Measurements from ENCODE around the gene AGMO. TPM values are rescaled to one million over a fixed set of nuclear protein-coding genes. Genes with fewer than 3 reads are reported as not detected.

Gene AGMO
- total and polyA plus RNA-seq, 2 of the 8 experiments (the other 6 are each of a cell fraction or from before 2014, with no cell fraction given), result 0.22 to 0.45 TPM

GRCh38 chr7:15461576-15461975, 100.2 kb downstream of the AGMO start:
- FAIRE-seq, result no peak
- no peak for DNase-seq (ENCODE audit: low read depth in 1 of 2, low spot score in 2 of 2)
- H3K4ac ChIP-seq (replicated peaks; ENCODE audit: insufficient read length, low read depth, low read length), result no peak overlapping the region
- no peak overlapping the region for H2BK12ac ChIP-seq (ENCODE audit: low read depth, low read length)
- H3K18ac ChIP-seq (ENCODE audit: extremely low read depth, low read length), result no peak overlapping the region
- H2BK5ac ChIP-seq (ENCODE audit: low read depth, low read length), result no peak overlapping the region
- no peak overlapping the region for H4K8ac ChIP-seq (ENCODE audit: extremely low read depth, insufficient read depth, low read length)
- no peaks in the 10 kb centered on the region for H3K27me3 ChIP-seq (replicated peaks in 1 of 4; ENCODE audit: control insufficient read depth in 3 of 4, extremely low read depth in 1 of 4, insufficient read depth in 3 of 4, low read length in 3 of 4)
- ChIA-PET POLR2A (ENCODE audit: partially characterized antibody) (no interaction called here), CTCF (ENCODE audit: partially characterized antibody) (no interaction called here)
- no peaks in the 10 kb centered on the region for H3K23me2 ChIP-seq (ENCODE audit: low read depth, low read length)
- no peak overlapping the region for H2AFZ ChIP-seq (ENCODE audit: low read length)
- no peak overlapping the region for H3K23ac ChIP-seq (ENCODE audit: insufficient read length)
- no peaks in the 10 kb centered on the region for H3K4me1 ChIP-seq (replicated peaks in 1 of 4; ENCODE audit: control insufficient read depth in 3 of 4, insufficient read depth in 4 of 4, low read length in 3 of 4)
- TF ChIP-seq JUN (IDR thresholded peaks at IDR 0.05; ENCODE audit: low read depth, low read length) (no peak), FOSL1 (IDR thresholded peaks at IDR 0.05; ENCODE audit: insufficient read depth, low read depth, low read length) (no peak), SIN3A (conservative IDR thresholded peaks at IDR 0.05 in 1 of 2, IDR thresholded peaks at IDR 0.05 in 1 of 2; ENCODE audit: low read depth in 1 of 2, low read length in 2 of 2) (no peak)
- no peak overlapping the region for H4K5ac ChIP-seq (ENCODE audit: insufficient read length, low read depth, low read length)
- no peak overlapping the region for H3K56ac ChIP-seq (replicated peaks; ENCODE audit: insufficient read length, low read depth, low read length)
- no peaks in the 10 kb centered on the region for H3K79me2 ChIP-seq (ENCODE audit: control insufficient read depth in 1 of 2, insufficient read depth in 2 of 2, low read length in 2 of 2)
- H4K91ac ChIP-seq (replicated peaks; ENCODE audit: insufficient read length, low read length), result no peak overlapping the region
- H2BK15ac ChIP-seq (ENCODE audit: low read length), result no peak overlapping the region
- no peak overlapping the region for H3K27ac ChIP-seq (ENCODE audit: low read depth, low read length)
- no peak overlapping the region for H3K4me2 ChIP-seq (ENCODE audit: insufficient read depth in 1 of 2, low read depth in 2 of 2, low read length in 2 of 2)
- no peak overlapping the region for H3K14ac ChIP-seq (ENCODE audit: insufficient read length)
- no peaks in the 10 kb centered on the region for H3K36me3 ChIP-seq (ENCODE audit: control insufficient read depth in 2 of 4, insufficient read depth in 4 of 4, low read length in 3 of 4)
- no peak overlapping the region for H3K4me3 ChIP-seq (ENCODE audit: extremely low read depth in 1 of 4, insufficient read depth in 2 of 4, low read depth in 3 of 4, low read length in 4 of 4)
- no peaks in the 10 kb centered on the region for H3K79me1 ChIP-seq (ENCODE audit: low read depth, low read length)
- no peak overlapping the region for H2BK120ac ChIP-seq (replicated peaks; ENCODE audit: low read depth, low read length)
- no peaks in the 10 kb centered on the region for H4K20me1 ChIP-seq (replicated peaks in 1 of 2; ENCODE audit: control insufficient read depth in 1 of 2, insufficient read depth in 2 of 2, low read length in 2 of 2)
- no peak overlapping the region for H2BK20ac ChIP-seq (ENCODE audit: low read length)
- no peak overlapping the region for H3K9ac ChIP-seq (replicated peaks in 1 of 4; ENCODE audit: extremely low read depth in 1 of 4, low read depth in 3 of 4, low read length in 3 of 4)
- no peak overlapping the region for H2AK5ac ChIP-seq (ENCODE audit: low read depth, low read length)
- WGBS, 2 experiments (ENCODE audit: extremely low coverage in 1 of 2, insufficient coverage in 1 of 2, insufficient read length in 1 of 2, insufficient replicate concordance in 2 of 2, low coverage in 1 of 2, low lambda C conversion rate in 2 of 2, missing lambda C conversion rate in 1 of 2), result 76% methylated on average over 3 of the region's 3 CpGs; no CpG with 5 or more reads in 1 of the 2 experiments
- no peaks in the 10 kb centered on the region for H3K9me3 ChIP-seq (ENCODE audit: insufficient read depth in 2 of 2, low read depth in 1 of 2, low read length in 1 of 2)
